ENCODE results near the gene ACACB.

DNA sequence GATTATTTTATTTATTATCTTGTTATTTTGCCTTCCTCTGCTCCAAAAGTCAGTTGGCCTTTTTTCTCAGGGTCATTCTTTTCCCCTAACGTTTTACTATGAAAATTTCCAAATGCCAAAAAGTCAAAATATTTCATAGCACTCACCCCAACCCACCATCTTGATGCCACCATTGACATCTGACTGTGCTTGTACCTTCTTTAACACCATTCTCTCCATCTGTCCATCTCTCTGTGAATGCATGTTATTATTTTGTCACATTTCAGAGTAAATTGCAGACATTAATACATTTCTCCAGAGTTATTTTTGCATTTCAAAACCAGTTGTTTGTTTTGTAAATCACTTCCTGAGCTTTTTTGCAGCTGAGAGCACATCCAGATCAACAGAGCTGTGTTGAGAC, 154.1 kb downstream of the ACACB start:
- TF ChIP-seq, protein P1, sequence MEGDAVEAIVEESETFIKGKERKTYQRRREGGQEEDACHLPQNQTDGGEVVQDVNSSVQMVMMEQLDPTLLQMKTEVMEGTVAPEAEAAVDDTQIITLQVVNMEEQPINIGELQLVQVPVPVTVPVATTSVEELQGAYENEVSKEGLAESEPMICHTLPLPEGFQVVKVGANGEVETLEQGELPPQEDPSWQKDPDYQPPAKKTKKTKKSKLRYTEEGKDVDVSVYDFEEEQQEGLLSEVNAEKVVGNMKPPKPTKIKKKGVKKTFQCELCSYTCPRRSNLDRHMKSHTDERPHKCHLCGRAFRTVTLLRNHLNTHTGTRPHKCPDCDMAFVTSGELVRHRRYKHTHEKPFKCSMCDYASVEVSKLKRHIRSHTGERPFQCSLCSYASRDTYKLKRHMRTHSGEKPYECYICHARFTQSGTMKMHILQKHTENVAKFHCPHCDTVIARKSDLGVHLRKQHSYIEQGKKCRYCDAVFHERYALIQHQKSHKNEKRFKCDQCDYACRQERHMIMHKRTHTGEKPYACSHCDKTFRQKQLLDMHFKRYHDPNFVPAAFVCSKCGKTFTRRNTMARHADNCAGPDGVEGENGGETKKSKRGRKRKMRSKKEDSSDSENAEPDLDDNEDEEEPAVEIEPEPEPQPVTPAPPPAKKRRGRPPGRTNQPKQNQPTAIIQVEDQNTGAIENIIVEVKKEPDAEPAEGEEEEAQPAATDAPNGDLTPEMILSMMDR (IDR thresholded peaks at IDR 0.05) = no peak
- TF ChIP-seq POLR2A (IDR thresholded peaks at IDR 0.05) = no peak
- TF ChIP-seq EP300 (IDR thresholded peaks at IDR 0.05; ENCODE audit: low read depth) = no peak
- no peak for TF ChIP-seq POLR2AphosphoS5 (IDR thresholded peaks at IDR 0.05)
